Parathyroid adenoma (tissue), 2 donors: ENCODE results near the gene GLOD4.

Experiments used
- H2AFZ ChIP-seq: fragments of 300-600 bp; sonication (generic); one replicate; pipeline ENCODE4 v1.7.0; 2017; ENCODE audit warnings: antibody characterized with exemption, mild to moderate bottlenecking
- H3K27ac ChIP-seq: fragments of 300-600 bp; sonication (generic); one replicate; pipeline ENCODE4 v1.7.0; 2017
- H3K27me3 ChIP-seq: fragments of 300-600 bp; sonication (generic); one replicate; pipeline ENCODE4 v1.7.0; 2017; ENCODE audit warnings: low read length; ENCODE audit not compliant: control insufficient read depth, insufficient read depth
- H3K36me3 ChIP-seq: fragments of 300-600 bp; sonication (generic); one replicate; pipeline ENCODE4 v1.7.0; 2017; ENCODE audit warnings: low read length; ENCODE audit not compliant: control insufficient read depth, insufficient read depth
- H3K4me1 ChIP-seq: fragments of 300-600 bp; sonication (generic); one replicate; pipeline ENCODE4 v1.7.0; 2017; ENCODE audit warnings: control low read depth
- H3K4me2 ChIP-seq: fragments of 300-600 bp; sonication (generic); one replicate; pipeline ENCODE4 v1.7.0; 2017; ENCODE audit warnings: low read length
- H3K4me3 ChIP-seq: fragments of 300-600 bp; sonication (generic); one replicate; pipeline ENCODE4 v1.7.0; 2017; ENCODE audit warnings: low read depth, low read length
- H3K79me2 ChIP-seq: fragments of 300-600 bp; sonication (generic); one replicate; pipeline ENCODE4 v1.7.0; 2017; ENCODE audit warnings: control low read depth
- H3K9ac ChIP-seq: fragments of 300-600 bp; sonication (generic); one replicate; pipeline ENCODE4 v1.7.0; 2017; ENCODE audit warnings: mild to moderate bottlenecking
- H3K9me3 ChIP-seq: fragments of 300-600 bp; sonication (generic); one replicate; pipeline ENCODE4 v1.7.0; 2017; ENCODE audit warnings: low read length; ENCODE audit not compliant: control insufficient read depth
- CTCF ChIP-seq: fragments of 300-600 bp; sonication (generic); IDR thresholded peaks from one replicate; pipeline ENCODE4 v1.7.0; 2017; ENCODE audit warnings: antibody characterized with exemption, mild to moderate bottlenecking
- donor health status: primary hyperparathyroidism.

GLOD4 gene

GRCh38 chr17:732902-733720, 49.0 kb downstream of the GLOD4 start:
- Histone ChIP-seq H2AFZ (peak overlapping the region; percentile 65), H3K4me1 (peaks cover 4% of the 10 kb centered on the region), H3K4me2 (peak overlapping the region; percentile 66), H3K79me2 (no peaks in the 10 kb centered on the region), H3K36me3 (no peaks in the 10 kb centered on the region), H3K9me3 (no peaks in the 10 kb centered on the region), H3K27me3 (no peaks in the 10 kb centered on the region), H3K27ac (no peak overlapping the region), H3K9ac (no peak overlapping the region), H3K4me3 (peak overlapping the region; percentile 42)
- no peak for TF ChIP-seq CTCF

- peak within 1 kb of the TSS; percentile 15 for H3K27ac ChIP-seq
- H3K4me1 ChIP-seq = peaks cover 4% of the 10 kb centered on the region
- H2AFZ ChIP-seq = peak within 1 kb of the TSS; percentile 98
- no peaks in the 10 kb centered on the region for H3K79me2 ChIP-seq
- TF ChIP-seq CTCF = no peak
- no peaks in the 10 kb centered on the region for H3K36me3 ChIP-seq
- no peaks in the 10 kb centered on the region for H3K9me3 ChIP-seq
- H3K4me3 ChIP-seq = peak within 1 kb of the TSS; percentile 59
- no peaks in the 10 kb centered on the region for H3K27me3 ChIP-seq
- H3K4me2 ChIP-seq = peak within 1 kb of the TSS; percentile 85
- H3K9ac ChIP-seq = peak within 1 kb of the TSS; percentile 61
Measured at GRCh38 chr17:732067-732901, 49.8 kb downstream of the GLOD4 start, which contains the start of gene TLCD3A. Gene TLCD3A (plus strand): TSS chr17:732596. CDS start chr17:732648, 52 bp downstream.

- Histone ChIP-seq H3K4me2 (peak overlapping the region; percentile 85), H3K27ac (peak overlapping the region; percentile 15), H3K4me1 (peaks cover 4% of the 10 kb centered on the region), H2AFZ (peak overlapping the region; percentile 98), H3K79me2 (no peaks in the 10 kb centered on the region), H3K9ac (peak overlapping the region; percentile 61), H3K36me3 (no peaks in the 10 kb centered on the region), H3K4me3 (peak overlapping the region; percentile 59), H3K9me3 (no peaks in the 10 kb centered on the region), H3K27me3 (no peaks in the 10 kb centered on the region)
- no peak for TF ChIP-seq CTCF
Measured at GRCh38 chr17:731644-732066, 50.4 kb downstream of the GLOD4 start.

- Histone ChIP-seq H3K9me3 (no peaks in the 10 kb centered on the region), H3K27me3 (no peaks in the 10 kb centered on the region), H3K27ac (no peak overlapping the region), H3K9ac (no peak overlapping the region), H3K36me3 (no peaks in the 10 kb centered on the region), H3K79me2 (no peaks in the 10 kb centered on the region), H3K4me3 (no peak overlapping the region), H3K4me2 (no peak overlapping the region), H3K4me1 (peaks cover 4% of the 10 kb centered on the region), H2AFZ (no peak overlapping the region)
- no peak for TF ChIP-seq CTCF
Measured at GRCh38 chr17:728911-729310, 53.2 kb downstream of the GLOD4 start.
